Right lobe of liver (tissue), 6 donors: ENCODE data around the gene INHBC. TPM values are rescaled to one million over a fixed set of nuclear protein-coding genes. Genes with fewer than 3 reads are reported as not detected.

Experiments
- ATAC-seq, 4 donors: fragments of 200-7000 bp; cut with Tn5 transposase; one replicate each; pipeline ENCODE4 v1.9.1; 2020; ENCODE audit warnings: mild to moderate bottlenecking in 4 of 4, moderate library complexity in 4 of 4
- DNase-seq, 3 donors: peaks; one replicate each; pipeline ENCODE4 v3.0.0-alpha.2; 2020
- H3K27ac ChIP-seq, 3 donors: fragments of 200-600 bp; one replicate each; pipeline ENCODE4 v1.8.0; 2022
- H3K27me3 ChIP-seq, 2 donors: fragments of 200-600 bp; one replicate each; pipeline ENCODE4 v1.8.0; 2022
- H3K36me3 ChIP-seq, 4 donors: fragments of 200-600 bp; sonication (generic) in 1 of 4; one replicate each; pipeline versions ENCODE4 v1.5.1 to v1.8.0; 2017 to 2022; ENCODE audit warnings: control low read depth in 1 of 4
- H3K4me1 ChIP-seq, 4 donors: fragments of 200-600 bp; sonication (generic) in 1 of 4; one replicate each; pipeline versions ENCODE4 v1.5.1 to v1.8.0; 2017 to 2022; ENCODE audit warnings: control low read depth in 1 of 4
- H3K4me3 ChIP-seq, 3 donors: fragments of 200-600 bp; one replicate each; pipeline ENCODE4 v1.8.0; 2022
- H3K9me3 ChIP-seq, 4 donors: fragments of 200-600 bp; sonication (generic) in 1 of 4; one replicate each; pipeline versions ENCODE4 v1.5.1 to v1.8.0; 2017 to 2022; ENCODE audit warnings: control low read depth in 1 of 4
- CTCF ChIP-seq, 4 donors: fragments of 200-600 bp in 3 of 4; fragments of 450-650 bp in 1 of 4; IDR thresholded peaks; one replicate each; pipeline versions ENCODE4 v1.5.1 to v1.8.0; 2016 to 2022; ENCODE audit warnings: antibody characterized with exemption in 4 of 4, mild to moderate bottlenecking in 2 of 4
- POLR2A ChIP-seq: fragments of 450-650 bp; IDR thresholded peaks from one replicate; pipeline ENCODE4 v1.6.1; 2017; ENCODE audit warnings: antibody characterized with exemption, mild to moderate bottlenecking
- WGBS: methylation state at CpG from one replicate; pipeline ENCODE4 v1.1.6; 2018; ENCODE audit warnings: low coverage, low lambda C conversion rate; ENCODE audit not compliant: insufficient coverage; ENCODE audit errors: missing lambda C conversion rate; 5-methylcytosine and 5-hydroxymethylcytosine counted together
- intact Hi-C, 2 donors: fragments of 100-400 bp; cut with DNase I; formaldehyde crosslinking; loops; one replicate each; pipeline versions ENCODE4 v1.11.2 to v1.14.1; 2022
- total RNA-seq, 6 experiments: library from RNA; depleted of rRNA in 2 of 6; stranded (reverse); fragments of >200 nt in 2 of 6; fragmentation: NEBNext Ultra II Directional in 3 of 6; extraction: Animal tissue kit (Norgen Biotek cat#: 25700) in 3 of 6; gene quantifications; one replicate each; pipeline versions ENCODE4 v1.1.0 to v1.2.4, GENCODE V29; 2016 to 2023
- donor health status: DM: no; HTN: yes; CAD: no.
- donor health status: DM: no; HTN: no; CAD: no.
- donor health status: DM: no; HTN: no; CAD: no.
- donor health status: DM: no; HTN: yes; CAD: no.
- donor health status: DM: no; HTN: yes; CAD: no.

INHBC gene
- total RNA-seq, 6 experiments from 2014 or later: 14.7 to 123 (median 63.6) TPM

GRCh38 chr12:57454213-57454565, 19.6 kb downstream of the INHBC start:
- Histone ChIP-seq H3K27ac (peak overlapping the region; percentile 71 to 83 (median 72)), H3K27me3 (no peaks in the 10 kb centered on the region), H3K4me1 (peaks cover 0 to 77% (median 23%) of the 10 kb centered on the region in 4 donors), H3K36me3 (no peaks in the 10 kb centered on the region), H3K4me3 (no peak overlapping the region), H3K9me3 (no peaks in the 10 kb centered on the region)
- intact Hi-C loops: loop anchor here in 1 of 2 donors (2.0 kb wide), 1 partner anchor 19 kb away; the partner anchor contains the start of gene INHBC
- no peak for ATAC-seq
- DNase-seq: no peak
- WGBS: 65% methylated on average over 2 of the region's 2 CpGs
- TF ChIP-seq POLR2A: no peak
- no peak for TF ChIP-seq CTCF (IDR thresholded peaks at IDR 0.05)

GRCh38 chr12:57454566-57455373, 20.2 kb downstream of the INHBC start, which contains the start of gene INHBE:
TSS of gene INHBE (plus strand) at chr12:57455307. CDS start at chr12:57455537, 230 bp downstream.
- whole genome bisulfite sequencing: 18% methylated on average over 2 of the region's 10 CpGs
- DNase-seq: peak; percentile 94 to 98 (median 95)
- H3K27me3 ChIP-seq: no peaks in the 10 kb centered on the region
- TF ChIP-seq CTCF (IDR thresholded peaks at IDR 0.05) (peak in 2 of 4 donors; percentile 12 to 16), POLR2A (peak; percentile 94)
- intact Hi-C loops: loop anchor here in 1 of 2 donors (2.0 kb wide), 1 partner anchor 20 kb away; the partner anchor contains the start of gene INHBC
- no peaks in the 10 kb centered on the region for H3K36me3 ChIP-seq
- H3K9me3 ChIP-seq: no peaks in the 10 kb centered on the region
- peak within 1 kb of the TSS; percentile 64 to 77 (median 66) for H3K4me3 ChIP-seq
- H3K27ac ChIP-seq: peak within 1 kb of the TSS; percentile 83 to 87 (median 85)
- peaks cover 0 to 72% (median 21%) of the 10 kb centered on the region in 4 donors for H3K4me1 ChIP-seq
- peak; percentile 34 to 68 (median 56) for ATAC-seq

- 15% methylated on average over 7 of the region's 10 CpGs for WGBS
- TF ChIP-seq POLR2A (peak; percentile 70), CTCF (IDR thresholded peaks at IDR 0.05) (no peak)
- intact Hi-C loops: loop anchor here in 1 of 2 donors (2.0 kb wide), 1 partner anchor 21 kb away; the partner anchor contains the start of gene INHBC
- ATAC-seq: peak in 1 of 4 donors; percentile 3
- Histone ChIP-seq H3K27ac (peak overlapping the region; percentile 69 to 87 (median 85)), H3K9me3 (no peaks in the 10 kb centered on the region), H3K4me1 (peaks cover 0 to 65% (median 18%) of the 10 kb centered on the region in 4 donors), H3K27me3 (no peaks in the 10 kb centered on the region), H3K36me3 (no peaks in the 10 kb centered on the region), H3K4me3 (peak overlapping the region; percentile 64 to 77 (median 66))
- DNase-seq: peak in 1 of 3 donors; percentile 44
Observed at GRCh38 chr12:57455374-57456144, 21.0 kb downstream of the INHBC start.

- H3K9me3 ChIP-seq: no peaks in the 10 kb centered on the region
- H3K4me1 ChIP-seq: peaks cover 0 to 65% (median 15%) of the 10 kb centered on the region in 4 donors
- intact Hi-C loops: no loop called here
- peak overlapping the region; percentile 69 to 87 (median 85) for H3K27ac ChIP-seq
- H3K27me3 ChIP-seq: no peaks in the 10 kb centered on the region
- 4% methylated on average over 6 of the region's 15 CpGs for WGBS
- ATAC-seq (peak in 3 of 4 donors; percentile 2 to 18 (median 5)), DNase-seq (peak in 1 of 3 donors; percentile 41)
- TF ChIP-seq CTCF (IDR thresholded peaks at IDR 0.05) (peak; percentile 43 to 67 (median 56)), POLR2A (no peak)
- H3K36me3 ChIP-seq: no peaks in the 10 kb centered on the region
- H3K4me3 ChIP-seq: peak overlapping the region; percentile 64 to 77 (median 66)
Observed at GRCh38 chr12:57456145-57456700, 21.6 kb downstream of the INHBC start.
